Choroid plexus epithelial cell (primary cell): ENCODE data around the gene ZHX3.

Experiments used
- DNase-seq: peaks from one replicate; pipeline ENCODE4 v3.0.0-alpha.2; 2010; ENCODE audit warnings: low read depth
- H3K4me3 ChIP-seq: 2 replicates; pipeline ENCODE4 v1.5.1; 2011; ENCODE audit warnings: low read depth, mild to moderate bottlenecking, control low read depth, low read length, moderate library complexity
- CTCF ChIP-seq: conservative IDR thresholded peaks from 2 replicates; pipeline ENCODE4 v1.5.1; 2011; ENCODE audit warnings: low read depth, mild to moderate bottlenecking, control low read depth, inconsistent platforms, low read length, moderate library complexity

The ZHX3 gene

DNA sequence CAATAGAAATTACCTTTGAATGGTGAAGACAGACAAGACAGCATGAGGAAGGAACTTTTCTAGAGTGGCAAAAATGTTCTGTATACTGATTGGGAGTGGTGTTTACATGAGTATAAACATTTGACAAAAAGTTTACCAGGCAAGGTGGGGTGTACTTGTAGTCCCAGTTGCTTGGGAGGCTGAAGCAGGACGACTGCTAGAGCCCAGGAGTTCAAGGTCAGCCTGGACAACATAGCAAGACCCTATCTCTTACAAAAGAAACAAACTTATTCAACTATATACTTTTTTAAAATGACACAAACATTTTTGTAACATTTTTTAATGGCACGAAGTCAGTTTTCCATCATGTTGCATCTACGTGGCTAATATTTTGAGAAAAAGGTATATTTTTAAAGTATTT lies 40.5 kb downstream of the ZHX3 start:
- H3K4me3 ChIP-seq = no peak overlapping the region
- TF ChIP-seq CTCF = no peak
- DNase-seq = no peak

- no peak for TF ChIP-seq CTCF
- peak; percentile 61 for DNase-seq
- no peak overlapping the region for H3K4me3 ChIP-seq
Observed at GRCh38 chr20:41276317-41276751, 41.2 kb downstream of the ZHX3 start.

GRCh38 chr20:41275301-41275731 lies 42.2 kb downstream of the ZHX3 start:
- TF ChIP-seq CTCF = no peak
- H3K4me3 ChIP-seq = no peak overlapping the region
- peak; percentile 61 for DNase-seq

- no peak overlapping the region for H3K4me3 ChIP-seq
- TF ChIP-seq CTCF = no peak
- DNase-seq = no peak
Observed at GRCh38 chr20:41274152-41274551, 43.4 kb downstream of the ZHX3 start.

DNA sequence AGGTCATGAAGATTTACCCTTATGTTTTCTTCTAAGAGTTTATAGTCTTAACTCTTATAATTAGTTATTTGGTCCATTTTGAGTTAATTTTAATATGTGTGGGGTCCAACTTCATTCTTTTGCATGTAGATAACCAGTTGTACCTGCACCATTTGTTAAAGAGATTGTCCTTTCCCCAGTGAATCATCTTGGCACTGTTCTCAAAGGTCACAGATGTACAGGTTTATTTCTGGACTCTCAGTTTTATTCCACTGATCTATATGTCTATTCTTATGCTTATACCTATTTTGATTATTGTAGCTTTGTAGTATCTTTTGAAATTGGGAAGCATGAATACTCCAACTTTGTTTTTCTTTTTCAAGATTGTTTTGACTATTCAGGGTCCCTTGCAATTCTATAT lies 44.1 kb downstream of the ZHX3 start:
- no peak overlapping the region for H3K4me3 ChIP-seq
- DNase-seq = no peak
- TF ChIP-seq CTCF = no peak

- TF ChIP-seq CTCF = no peak
- no peak for DNase-seq
- no peak overlapping the region for H3K4me3 ChIP-seq
Observed at GRCh38 chr20:41272339-41272738, 45.2 kb downstream of the ZHX3 start.

- H3K4me3 ChIP-seq = no peak overlapping the region
- DNase-seq = peak; percentile 23
- no peak for TF ChIP-seq CTCF
Observed at GRCh38 chr20:41268917-41269652, 48.4 kb downstream of the ZHX3 start.
